Measurements from ENCODE around the gene ANKS6. TPM values are rescaled to one million over a fixed set of nuclear protein-coding genes. Genes with fewer than 3 reads are reported as not detected.

Gene ANKS6
- total RNA-seq, 3 donors from 2014 or later = 5.6 to 23.3 (median 17.3) TPM

DNA sequence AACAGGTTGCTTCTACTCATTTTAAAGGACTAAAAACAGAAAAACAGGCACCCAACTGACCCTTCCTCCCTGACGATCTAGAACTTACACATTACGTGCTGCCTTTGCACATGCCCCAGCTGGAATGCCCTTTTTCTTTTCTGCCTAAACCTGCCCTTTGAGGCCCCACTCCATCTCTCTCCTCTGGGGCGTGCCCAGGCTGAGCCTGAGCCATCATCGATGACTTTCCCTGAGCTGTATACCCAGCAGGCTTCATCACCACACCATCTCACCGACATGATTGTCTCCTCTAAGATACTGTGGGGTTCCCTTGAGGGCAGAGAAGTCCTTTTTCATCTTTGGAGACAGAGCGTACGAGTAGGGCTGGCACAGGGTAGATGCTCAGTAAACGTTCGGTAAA is 63.6 kb downstream of the ANKS6 start:
- Histone ChIP-seq H3K9me3 (peaks cover 0 to 2% of the 10 kb centered on the region in 2 donors), H3K27ac (no peak overlapping the region), H3K27me3 (no peaks in the 10 kb centered on the region), H3K4me1 (no peaks in the 10 kb centered on the region), H3K4me3 (no peak overlapping the region), H3K36me3 (no peaks in the 10 kb centered on the region)
- intact Hi-C loops (cut with DNase I; ENCODE audit: low total_unique reads) = no loop called here
- TF ChIP-seq POLR2AphosphoS5 (IDR thresholded peaks at IDR 0.05) (no peak), POLR2A (IDR thresholded peaks at IDR 0.05) (no peak)
- TF ChIP-seq, protein P1, sequence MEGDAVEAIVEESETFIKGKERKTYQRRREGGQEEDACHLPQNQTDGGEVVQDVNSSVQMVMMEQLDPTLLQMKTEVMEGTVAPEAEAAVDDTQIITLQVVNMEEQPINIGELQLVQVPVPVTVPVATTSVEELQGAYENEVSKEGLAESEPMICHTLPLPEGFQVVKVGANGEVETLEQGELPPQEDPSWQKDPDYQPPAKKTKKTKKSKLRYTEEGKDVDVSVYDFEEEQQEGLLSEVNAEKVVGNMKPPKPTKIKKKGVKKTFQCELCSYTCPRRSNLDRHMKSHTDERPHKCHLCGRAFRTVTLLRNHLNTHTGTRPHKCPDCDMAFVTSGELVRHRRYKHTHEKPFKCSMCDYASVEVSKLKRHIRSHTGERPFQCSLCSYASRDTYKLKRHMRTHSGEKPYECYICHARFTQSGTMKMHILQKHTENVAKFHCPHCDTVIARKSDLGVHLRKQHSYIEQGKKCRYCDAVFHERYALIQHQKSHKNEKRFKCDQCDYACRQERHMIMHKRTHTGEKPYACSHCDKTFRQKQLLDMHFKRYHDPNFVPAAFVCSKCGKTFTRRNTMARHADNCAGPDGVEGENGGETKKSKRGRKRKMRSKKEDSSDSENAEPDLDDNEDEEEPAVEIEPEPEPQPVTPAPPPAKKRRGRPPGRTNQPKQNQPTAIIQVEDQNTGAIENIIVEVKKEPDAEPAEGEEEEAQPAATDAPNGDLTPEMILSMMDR (IDR thresholded peaks at IDR 0.05) = no peak
- no peak for DNase-seq (ENCODE audit: low spot score in 2 of 2)

DNA sequence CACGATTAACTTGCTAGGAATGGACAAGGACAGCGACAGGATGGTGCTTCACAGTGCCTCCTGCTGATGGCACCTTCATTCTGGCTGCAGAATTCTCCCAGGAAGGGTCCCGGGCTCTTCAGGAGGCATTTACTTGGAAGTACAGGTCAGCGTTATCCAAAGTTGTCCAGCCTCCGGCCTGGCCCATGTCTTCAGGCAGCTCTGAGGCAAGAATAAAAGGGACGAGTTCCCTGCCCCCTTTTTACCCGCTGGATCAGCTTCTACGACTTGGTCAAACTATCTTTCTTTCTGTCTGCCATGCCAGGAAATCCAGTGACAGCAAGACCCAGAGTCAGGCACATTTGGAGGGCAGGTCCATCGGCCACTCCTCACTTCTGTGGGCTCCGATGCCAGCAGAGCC is 64.3 kb downstream of the ANKS6 start:
- Histone ChIP-seq H3K27me3 (no peaks in the 10 kb centered on the region), H3K27ac (no peak overlapping the region), H3K4me1 (no peaks in the 10 kb centered on the region), H3K4me3 (no peak overlapping the region), H3K9me3 (no peaks in the 10 kb centered on the region), H3K36me3 (no peaks in the 10 kb centered on the region)
- intact Hi-C loops (cut with DNase I; ENCODE audit: low total_unique reads) = no loop called here
- TF ChIP-seq, protein P1 (IDR thresholded peaks at IDR 0.05) = no peak
- no peak for DNase-seq (ENCODE audit: low spot score in 2 of 2)

DNA sequence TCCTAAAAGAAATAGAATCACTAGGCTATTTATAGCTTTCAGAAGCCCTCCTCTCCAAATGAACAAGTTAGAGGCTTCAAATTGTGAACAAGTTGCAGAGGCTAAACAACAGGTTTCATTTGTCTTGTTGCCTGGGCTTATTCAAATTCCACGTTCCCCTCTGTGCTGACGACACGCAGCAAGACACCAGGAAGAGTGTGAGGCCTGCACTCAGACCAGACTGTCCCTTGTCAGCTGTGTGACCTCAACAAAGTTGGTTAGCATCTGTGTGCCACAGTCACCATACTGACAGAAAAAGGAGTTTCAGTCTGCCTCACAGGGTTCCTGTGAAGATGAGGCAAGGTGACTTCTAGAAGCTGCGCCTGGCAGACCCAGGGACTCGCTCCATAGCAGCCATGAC is 65.5 kb downstream of the ANKS6 start:
- Histone ChIP-seq H3K4me1 (no peaks in the 10 kb centered on the region), H3K9me3 (no peaks in the 10 kb centered on the region), H3K36me3 (no peaks in the 10 kb centered on the region), H3K4me3 (no peak overlapping the region), H3K27me3 (no peaks in the 10 kb centered on the region), H3K27ac (no peak overlapping the region)
- no peak for DNase-seq (ENCODE audit: low spot score in 2 of 2)
- TF ChIP-seq POLR2AphosphoS5 (IDR thresholded peaks at IDR 0.05) (no peak), POLR2A (IDR thresholded peaks at IDR 0.05) (no peak)
- TF ChIP-seq, protein P1 (IDR thresholded peaks at IDR 0.05) = no peak
- intact Hi-C loops (cut with DNase I; ENCODE audit: low total_unique reads) = no loop called here

DNA sequence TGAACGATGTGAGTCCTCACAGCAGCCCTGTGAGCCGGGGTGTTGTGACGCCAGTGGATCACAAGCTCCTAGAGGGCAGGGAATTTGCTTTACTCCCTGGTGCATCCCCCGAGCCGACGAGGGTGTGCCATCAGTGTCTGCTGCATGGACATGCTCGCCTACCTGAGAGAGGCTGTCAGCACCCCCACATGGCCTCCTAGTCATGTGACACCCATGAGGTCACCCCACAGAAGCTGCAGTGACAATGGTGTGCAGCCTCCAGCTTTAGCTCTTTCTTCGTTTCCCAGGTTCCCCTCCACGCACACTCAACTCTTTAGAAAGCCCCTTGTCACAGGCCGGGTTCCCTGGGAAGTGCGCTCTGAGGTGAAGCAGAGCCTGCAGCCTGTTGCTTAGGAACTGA is 67.9 kb downstream of the ANKS6 start:
- H3K4me1 ChIP-seq = no peaks in the 10 kb centered on the region
- TF ChIP-seq POLR2A (IDR thresholded peaks at IDR 0.05) (no peak), POLR2AphosphoS5 (IDR thresholded peaks at IDR 0.05) (no peak)
- TF ChIP-seq, protein P1 (IDR thresholded peaks at IDR 0.05) = no peak
- H3K27ac ChIP-seq = no peak overlapping the region
- intact Hi-C loops (cut with DNase I; ENCODE audit: low total_unique reads) = no loop called here
- peaks cover 0 to 10% of the 10 kb centered on the region in 2 donors for H3K27me3 ChIP-seq
- peaks cover under 1 to 8% of the 10 kb centered on the region in 2 donors for H3K9me3 ChIP-seq
- DNase-seq (ENCODE audit: low spot score in 2 of 2) = no peak
- H3K4me3 ChIP-seq = no peak overlapping the region
- H3K36me3 ChIP-seq = no peaks in the 10 kb centered on the region

DNA sequence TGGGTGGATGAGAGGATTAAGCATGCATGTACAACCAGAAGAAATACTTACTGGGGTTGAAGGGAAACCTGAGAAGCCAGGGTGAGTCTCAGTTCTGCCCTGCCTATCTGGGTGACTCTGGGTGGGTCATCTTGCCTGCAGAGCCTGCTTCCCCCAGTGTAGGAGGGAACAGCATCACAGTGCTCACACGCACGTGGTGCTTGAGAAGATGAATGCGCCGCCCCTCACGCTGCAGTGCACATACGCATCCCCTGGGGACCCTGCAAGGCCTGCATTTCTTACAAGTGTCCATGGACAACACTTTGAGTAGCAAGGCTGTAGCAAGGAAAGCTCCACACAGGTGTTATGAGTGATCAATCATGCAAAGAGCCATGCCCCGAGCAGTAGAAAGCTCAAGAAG is 68.9 kb downstream of the ANKS6 start:
- TF ChIP-seq, protein P1 (IDR thresholded peaks at IDR 0.05) = no peak
- TF ChIP-seq POLR2AphosphoS5 (IDR thresholded peaks at IDR 0.05) (no peak), POLR2A (IDR thresholded peaks at IDR 0.05) (no peak)
- intact Hi-C loops (cut with DNase I; ENCODE audit: low total_unique reads) = no loop called here
- no peaks in the 10 kb centered on the region for H3K4me1 ChIP-seq

More for the DNA sequence above, 68.9 kb downstream of the ANKS6 start:
- Histone ChIP-seq H3K4me3 (no peak overlapping the region), H3K27me3 (peaks cover 0 to 15% of the 10 kb centered on the region in 2 donors), H3K27ac (no peak overlapping the region), H3K9me3 (peaks cover 3 to 13% of the 10 kb centered on the region in 2 donors), H3K36me3 (no peaks in the 10 kb centered on the region)
- DNase-seq (ENCODE audit: low spot score in 2 of 2) = no peak

Data from breast epithelium (tissue), 4 donors.